HG02884 (cell line): ENCODE data around the gene MACF1.
A peak's percentile ranks its signal among the peaks of the same experiment; 100 is the strongest.

Experiments used
- ATAC-seq: cut with Tn5 transposase; IDR thresholded peaks from one replicate; pipeline ENCODE4 v1.9.1; 2021; ENCODE audit warnings: mild to moderate bottlenecking, moderate library complexity; ENCODE audit not compliant: unreplicated experiment

The MACF1 gene

DNA sequence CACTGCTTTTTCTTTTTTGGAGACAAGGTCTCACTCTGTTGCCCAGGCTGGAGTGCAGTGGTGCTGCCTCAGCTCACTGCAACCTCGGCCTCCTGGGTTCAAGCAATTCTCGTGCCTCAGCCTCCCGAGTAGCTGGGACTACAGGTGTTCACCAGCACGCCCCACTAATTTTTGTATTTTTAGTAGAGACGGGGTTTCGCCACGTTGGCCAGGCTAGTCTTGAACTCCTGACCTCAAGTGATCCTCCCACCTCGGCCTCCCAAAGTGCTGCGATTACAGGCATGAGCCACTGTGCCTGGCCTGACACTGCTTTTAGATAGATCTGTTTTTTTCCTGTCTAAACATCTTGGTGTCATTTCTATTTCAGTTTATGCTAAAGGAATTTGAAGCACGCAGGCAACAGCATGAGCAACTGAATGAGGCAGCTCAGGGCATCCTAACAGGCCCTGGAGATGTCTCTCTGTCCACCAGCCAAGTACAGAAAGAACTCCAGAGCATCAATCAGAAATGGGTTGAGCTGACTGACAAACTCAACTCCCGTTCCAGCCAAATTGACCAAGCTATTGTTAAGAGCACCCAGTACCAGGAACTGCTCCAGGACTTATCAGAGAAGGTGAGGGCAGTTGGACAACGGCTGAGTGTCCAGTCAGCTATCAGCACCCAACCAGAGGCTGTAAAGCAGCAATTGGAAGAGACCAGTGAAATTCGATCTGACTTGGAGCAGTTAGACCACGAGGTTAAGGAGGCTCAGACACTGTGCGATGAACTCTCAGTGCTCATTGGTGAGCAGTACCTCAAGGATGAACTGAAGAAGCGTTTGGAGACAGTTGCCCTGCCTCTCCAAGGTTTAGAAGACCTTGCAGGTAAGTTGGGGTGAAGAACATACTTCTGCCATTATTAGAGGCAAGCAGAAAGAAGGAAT, 180.8 kb downstream of the MACF1 start:
- ATAC-seq, result no peak

DNA sequence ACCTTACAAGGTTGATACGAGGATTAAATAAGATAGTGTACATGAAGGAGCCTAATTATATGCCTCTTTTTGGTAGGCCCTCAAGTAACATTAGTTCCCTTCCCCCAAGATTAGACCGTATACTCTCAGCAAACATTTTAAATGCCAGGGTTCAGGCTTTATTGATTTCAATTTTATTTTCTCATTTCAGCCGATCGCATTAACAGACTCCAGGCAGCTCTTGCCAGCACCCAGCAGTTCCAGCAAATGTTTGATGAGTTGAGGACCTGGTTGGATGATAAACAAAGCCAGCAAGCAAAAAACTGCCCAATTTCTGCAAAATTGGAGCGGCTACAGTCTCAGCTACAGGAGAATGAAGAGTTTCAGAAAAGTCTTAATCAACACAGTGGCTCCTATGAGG, 182.5 kb downstream of the MACF1 start:
- ATAC-seq, result no peak

DNA sequence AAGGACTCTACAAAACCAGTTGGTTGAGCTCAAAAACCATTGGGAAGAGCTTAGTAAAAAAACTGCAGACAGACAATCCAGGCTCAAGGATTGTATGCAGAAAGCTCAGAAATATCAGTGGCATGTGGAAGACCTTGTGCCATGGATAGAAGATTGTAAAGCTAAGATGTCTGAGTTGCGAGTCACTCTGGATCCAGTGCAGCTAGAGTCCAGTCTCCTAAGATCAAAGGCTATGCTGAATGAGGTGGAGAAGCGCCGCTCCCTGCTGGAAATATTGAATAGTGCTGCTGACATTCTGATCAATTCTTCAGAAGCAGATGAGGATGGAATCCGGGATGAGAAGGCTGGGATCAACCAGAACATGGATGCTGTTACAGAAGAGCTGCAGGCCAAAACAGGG, 183.0 kb downstream of the MACF1 start:
- no peak for ATAC-seq

DNA sequence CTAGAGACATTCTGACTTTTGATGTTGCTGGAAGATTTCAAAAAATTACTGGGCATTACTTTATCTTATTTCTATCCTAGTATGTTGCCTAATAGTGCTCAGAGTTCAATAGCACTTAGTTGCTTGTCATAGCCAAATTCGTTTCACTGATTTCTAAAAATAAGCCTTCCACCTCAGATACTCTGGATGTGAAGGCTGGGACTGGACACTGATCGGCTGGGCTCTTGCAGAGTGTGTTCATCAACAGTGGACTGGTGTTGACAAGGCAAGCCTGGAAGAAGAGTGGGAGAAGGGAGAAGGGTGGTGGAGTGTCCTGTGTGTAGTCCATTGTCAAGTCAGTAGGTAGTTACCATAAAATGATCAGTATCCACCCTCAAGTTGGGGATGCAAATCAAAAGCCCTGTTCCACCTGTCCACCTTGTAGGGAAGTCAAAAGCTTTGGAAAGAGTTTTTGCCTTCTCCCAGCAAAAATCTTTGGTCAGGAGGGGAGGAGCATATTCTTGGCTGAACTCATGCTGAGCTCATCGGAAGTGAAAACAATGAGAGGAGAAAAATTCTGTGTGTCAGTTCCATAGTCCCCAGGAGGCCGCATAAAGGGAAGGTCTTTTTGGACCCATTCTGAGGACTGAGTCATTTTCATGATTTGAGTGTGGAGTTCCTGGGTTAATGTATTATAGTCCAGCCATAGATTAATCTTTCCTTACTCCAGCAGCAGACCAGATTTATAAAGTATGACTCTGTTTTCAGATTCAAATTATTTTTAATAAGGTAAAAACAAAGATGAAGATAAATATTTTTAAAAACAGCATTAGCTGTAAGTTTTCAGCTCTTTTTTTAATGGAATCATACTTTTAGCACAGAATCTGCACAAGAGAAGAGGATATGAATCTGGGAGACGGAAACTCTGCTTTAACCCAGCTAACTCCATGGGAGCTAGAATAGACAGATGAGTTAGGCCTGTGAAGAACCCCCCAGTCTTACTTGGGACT, 187.5 kb downstream of the MACF1 start:
- ATAC-seq, result no peak

DNA sequence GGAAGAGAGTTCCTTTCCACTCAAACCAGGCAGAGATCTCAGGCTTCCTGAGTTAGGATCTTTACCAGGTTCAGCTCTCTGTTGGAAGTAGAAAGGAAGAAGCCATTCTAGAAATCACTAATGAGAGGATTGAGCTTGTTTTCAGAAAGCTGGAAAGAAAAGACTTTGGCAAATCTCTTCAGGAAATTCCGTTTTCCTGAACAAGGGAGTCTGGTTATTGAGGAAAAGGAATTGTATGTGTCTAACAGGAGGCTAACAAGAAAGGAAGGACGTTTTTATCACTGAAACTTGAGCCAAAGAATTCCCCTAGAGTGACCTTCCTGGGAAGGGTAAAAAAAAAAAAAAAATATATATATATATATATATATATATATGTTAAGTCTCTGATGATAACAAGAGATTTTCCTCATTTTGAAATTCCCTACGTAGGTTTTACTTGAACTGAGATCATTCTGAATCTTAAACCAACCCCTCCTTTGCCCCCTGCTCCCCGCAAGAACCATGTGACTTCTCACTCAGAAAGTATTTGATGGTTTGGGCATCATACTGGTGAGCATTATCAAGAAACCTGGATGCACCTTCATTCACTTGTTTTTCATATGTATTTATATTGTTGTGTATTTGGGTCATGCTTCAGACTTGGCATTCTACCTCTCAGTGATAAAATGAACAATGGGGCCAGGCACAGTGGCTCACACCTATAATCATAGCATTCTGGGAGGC, 188.5 kb downstream of the MACF1 start:
- no peak for ATAC-seq

DNA sequence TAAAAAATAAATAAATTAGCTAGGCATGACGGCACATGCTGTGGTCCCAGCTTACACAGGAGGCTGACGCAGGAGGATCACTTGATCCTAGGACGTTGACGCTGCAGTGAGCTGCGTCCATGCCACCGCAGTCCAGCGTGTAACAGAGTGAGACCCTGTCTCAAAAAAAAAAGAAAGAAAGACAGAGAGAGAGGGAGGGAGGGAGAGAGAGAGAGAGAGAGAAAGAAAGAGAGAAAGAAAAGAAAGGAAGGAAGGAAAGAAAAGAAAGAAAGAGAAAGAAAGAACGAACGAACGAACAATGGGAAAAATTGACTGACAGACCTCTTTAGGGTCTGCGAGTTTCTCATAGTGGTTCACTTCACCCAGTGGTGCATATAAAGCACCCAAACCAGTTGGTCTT, 189.2 kb downstream of the MACF1 start:
- ATAC-seq, result no peak

DNA sequence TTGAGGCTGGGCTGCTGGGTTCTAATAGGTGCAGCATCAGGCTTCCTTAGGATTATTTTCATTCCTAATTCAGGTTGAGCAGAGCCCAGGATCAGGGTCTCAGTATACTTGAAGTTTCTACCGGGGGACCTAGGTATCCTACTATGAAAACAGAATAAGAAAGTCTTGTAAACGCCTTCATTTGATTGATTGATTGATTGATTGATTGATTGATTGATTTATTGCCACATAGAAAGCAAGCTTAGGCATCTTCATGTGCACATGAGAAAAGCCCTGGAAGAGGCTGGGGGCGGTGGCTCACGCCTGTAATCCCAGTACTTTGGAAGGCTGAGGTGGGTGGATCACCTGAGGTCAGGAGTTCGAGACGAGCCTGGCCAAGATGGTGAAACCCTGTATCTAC, 189.6 kb downstream of the MACF1 start:
- no peak for ATAC-seq

DNA sequence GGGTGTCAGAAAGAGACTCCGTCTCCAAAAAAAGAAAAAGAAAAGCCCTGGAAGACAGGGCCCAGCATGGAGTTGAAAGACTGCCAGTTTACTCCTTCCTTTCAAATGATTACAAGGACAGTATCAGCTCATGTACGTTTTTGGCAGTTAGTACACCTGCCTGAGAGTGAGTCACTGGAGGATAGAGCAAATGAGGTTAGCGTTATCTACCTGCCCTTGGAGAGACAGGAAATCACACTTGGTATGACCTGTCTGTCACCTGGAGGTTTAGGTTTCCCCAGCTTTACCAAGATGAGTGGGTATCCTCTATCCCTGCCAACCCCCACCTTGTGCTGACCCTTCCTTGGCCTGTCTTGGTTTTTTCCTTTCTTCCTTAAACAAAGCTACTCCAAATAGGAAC, 190.1 kb downstream of the MACF1 start:
- no peak for ATAC-seq

DNA sequence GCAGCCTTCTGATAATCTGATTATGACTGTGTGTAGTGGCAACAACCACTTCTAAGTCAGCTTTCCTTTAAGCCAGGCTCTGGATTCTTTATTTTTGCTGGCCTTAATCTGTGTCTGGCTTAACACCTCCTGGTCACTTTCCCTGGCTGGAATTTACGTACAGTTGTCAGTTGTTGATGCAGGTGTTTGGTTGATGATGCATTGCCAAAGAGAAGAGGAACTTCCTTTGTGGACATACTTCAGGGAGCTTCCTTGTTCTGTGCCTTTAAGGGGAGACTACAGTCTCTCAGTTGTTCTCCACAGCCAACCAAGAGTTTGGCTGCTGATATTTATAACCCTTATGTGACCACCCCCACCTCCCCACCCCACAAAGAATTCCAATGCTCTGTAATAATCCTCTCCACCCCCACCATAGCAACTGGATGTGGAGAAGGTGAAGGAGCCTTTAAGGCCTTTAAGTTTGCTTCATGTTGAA, 190.9 kb downstream of the MACF1 start:
- ATAC-seq, result no peak

DNA sequence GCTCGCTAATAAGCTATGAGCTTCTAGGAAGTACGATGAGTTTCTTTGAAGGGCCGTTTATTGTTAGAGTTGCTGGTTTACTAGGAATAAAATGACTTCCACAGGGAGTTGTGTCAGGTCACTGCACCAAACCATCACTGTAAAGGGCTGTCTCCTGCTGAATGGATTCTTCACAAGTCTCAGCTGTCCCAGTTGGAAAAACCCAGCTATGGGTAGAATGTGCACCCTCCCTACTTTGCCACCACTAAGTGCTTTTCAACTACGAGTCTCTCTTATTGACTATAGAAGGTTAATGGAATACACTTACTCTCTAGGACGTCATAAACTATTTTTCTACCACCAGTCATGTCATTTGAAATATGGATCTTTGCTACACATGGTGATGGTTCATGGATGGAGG, 192.2 kb downstream of the MACF1 start:
- ATAC-seq, result no peak

DNA sequence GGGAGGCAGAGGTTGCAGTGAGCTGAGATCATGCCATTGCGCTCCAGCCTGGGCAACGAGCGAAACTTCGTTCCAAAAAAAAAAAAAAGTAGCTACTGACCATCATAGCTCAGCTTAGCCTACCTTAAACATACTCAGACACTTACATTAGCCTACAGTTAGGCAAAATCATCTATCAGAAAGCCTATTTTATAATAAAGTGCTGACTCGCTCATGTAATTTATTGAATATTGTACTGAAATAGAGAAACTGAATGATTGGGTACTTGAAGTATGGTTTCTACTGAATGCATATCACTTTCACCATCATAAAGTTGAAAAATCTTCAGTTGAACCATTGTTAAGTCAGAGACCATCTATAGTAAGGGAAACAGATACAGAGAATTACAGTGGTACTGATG, 193.0 kb downstream of the MACF1 start:
- ATAC-seq, result no peak

DNA sequence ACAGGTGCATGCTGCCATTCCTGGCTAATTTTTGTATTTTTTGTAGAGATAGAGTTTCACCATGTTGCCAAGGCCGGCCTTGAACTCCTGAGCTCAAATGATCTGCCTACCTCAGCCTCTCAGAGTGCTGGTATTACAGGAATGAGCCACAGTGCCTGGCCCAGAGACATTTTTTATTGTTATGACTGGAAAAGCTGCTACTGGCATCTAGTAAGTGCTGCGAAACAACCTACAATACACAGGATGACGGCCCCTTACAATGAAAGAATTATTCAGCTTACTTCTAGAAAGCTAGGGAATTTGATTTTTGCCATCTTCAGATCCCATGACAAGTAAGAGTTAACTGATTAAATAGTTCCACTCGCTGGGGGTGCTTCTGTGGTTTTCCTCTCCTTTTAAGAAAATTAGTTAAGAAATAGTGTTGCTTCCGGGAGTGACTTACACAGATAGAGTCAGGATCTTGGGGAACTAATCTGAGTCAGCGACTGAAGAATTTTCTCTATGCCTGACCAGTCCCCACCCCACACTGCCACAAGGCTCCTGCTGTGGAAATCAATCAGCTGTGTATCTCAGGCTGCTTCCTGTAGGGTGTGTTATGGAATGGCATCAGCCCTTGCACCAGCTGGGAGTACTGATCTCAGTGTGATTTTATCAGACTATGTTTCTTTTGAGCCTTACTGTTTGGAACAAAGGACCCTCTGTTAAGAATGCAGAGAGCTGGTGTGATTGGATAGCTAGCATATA, 194.0 kb downstream of the MACF1 start:
- no peak for ATAC-seq

DNA sequence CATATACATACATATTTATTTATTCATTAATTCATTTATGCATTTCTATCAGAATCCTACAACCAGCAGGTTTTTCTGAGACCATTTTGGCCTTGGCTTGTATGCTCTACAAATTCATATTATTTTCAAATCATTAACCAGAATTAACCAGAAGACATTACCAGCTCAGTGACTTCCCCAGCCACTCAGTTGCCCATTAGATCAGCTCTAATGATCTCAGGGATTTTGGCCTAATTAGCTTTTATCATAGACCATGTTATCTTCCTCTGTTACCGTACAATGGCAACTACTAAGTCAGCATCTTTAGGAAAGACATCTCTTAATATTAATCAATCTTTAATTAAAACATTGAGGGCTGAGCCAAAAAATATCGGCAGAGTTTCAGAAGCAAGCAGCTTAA, 196.6 kb downstream of the MACF1 start:
- no peak for ATAC-seq

DNA sequence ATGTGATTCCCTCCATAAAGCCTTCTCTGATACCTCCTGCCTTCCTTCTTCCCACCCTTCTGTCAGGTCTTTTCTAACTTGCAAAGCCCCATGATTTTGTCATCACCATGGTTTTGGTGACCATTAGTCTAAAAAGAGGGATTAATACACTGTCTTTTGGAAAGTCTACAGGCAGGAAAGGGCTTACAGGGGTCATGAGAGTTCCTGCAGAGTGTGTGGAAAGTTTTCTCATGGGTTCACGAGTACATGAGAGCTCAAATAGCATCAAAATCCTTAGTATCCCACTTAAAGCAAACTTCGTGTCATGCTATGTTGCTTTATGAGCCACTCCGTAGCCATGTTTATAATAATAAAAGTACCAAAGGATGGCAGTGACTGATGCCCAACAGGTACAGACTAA, 200.4 kb downstream of the MACF1 start:
- ATAC-seq, result no peak

DNA sequence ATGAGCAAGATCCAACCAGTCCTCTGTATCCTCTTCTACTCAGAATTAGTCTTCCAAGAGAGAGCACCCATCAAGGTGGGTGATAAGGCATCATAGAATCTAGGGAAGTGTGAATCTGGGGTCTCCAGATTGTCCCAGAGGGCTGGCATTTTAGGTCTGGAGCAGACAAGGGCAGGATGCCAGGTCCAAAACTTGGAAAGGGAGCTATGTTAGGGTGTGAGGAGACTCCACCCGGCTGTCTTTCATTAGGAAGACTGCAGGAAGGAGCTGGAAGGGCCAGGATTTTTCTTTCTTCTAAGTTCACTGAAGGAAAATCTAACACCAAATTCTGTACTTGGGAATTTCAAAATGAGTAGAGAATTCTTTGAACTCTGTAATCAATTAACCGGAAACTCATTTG, 200.9 kb downstream of the MACF1 start:
- no peak for ATAC-seq

DNA sequence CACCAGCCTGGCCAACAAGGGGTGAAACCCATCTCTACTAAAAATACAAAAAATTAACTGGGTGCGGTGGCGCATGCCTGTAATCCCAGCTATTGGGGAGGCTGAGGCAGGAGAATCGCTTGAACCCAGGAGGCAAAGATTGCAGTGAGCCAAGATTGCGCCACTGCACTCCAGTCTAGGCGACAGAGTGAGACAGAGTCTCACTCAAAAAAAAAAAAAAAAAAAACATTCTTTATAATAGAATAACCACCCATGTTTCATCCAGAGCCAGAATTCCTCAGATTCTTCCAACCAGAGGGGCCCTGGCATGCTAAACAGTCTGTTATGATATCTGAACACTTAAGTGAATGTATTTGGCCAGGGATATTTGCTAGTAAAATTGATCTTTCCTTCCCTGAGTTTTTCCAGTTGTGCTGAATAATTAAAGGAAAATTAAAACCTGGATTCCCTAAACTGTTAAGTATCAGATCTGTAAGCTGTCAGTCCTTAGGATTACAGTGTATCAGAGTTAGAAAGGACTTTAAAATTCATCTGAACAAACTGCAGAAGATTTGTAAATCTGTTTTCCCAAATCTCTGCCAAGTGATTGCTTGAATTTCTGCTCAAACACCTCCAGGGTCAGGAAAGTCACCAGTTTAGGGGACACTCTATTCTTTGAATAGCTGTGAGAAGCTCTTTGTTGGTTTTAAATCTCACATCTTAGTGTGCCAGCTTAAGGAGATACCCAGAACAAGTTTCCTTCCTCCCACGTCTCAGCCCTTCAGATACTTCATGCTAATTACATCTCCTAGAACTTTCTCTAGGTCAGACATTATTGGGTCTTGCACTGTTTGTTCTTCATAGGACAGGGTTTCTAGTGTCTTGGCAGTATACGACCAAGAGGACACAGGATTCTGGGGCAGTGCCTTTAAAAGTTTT, 202.3 kb downstream of the MACF1 start:
- no peak for ATAC-seq

DNA sequence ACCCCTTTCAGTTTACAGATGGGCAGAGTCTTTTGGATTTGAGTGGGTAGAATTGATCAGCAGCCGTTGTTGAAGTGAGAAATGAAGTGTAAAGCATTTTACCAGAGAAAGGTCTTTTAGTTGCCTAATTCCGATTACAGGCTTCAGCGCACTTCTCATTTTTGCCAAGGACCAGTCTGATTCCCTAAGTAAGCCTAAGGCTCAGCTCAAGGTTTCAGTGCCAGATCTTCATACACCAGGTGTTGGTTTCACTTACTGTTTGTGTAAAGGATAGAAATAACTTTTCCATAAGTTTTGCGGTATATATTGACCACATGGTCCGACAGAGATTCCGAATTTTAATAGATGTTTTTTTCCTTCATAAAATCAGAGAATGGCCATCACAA, 203.0 kb downstream of the MACF1 start:
- ATAC-seq, result no peak

DNA sequence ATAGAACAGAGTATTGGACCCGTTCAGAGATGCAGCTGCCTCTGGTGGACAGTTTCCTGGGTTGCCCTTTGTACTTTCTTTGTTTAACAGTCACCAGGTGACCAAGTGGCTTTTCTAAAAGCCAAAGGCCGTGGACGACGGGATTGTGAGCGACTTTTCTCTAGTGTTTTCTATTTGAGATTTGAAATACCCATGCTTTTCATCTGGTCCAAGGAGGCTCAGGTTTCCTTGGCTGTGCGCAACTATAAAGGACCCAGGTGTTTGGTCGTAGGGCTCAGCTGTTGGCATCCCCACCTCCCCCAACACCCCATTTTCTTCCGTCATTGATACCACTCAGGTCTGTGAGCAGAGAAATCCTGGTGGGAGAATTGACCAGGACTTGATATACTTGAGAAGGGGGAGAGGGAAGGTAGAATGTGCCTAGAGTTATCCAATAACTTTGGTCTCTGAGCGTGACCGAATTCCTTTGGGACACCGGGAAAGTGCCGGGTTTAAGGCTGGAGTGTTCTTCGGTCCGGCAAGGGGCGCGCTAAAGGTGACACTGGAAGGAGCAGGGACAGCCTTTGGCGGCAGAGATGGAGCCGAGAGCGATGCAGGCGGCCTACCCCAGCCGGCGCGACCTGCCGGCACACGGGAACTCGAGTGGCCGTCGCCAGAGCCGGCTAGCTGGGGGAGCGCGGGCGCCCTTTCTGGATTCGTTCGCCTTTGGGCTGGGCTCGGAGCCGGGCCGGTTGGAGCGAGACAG, 203.6 kb downstream of the MACF1 start:
- ATAC-seq, result no peak

DNA sequence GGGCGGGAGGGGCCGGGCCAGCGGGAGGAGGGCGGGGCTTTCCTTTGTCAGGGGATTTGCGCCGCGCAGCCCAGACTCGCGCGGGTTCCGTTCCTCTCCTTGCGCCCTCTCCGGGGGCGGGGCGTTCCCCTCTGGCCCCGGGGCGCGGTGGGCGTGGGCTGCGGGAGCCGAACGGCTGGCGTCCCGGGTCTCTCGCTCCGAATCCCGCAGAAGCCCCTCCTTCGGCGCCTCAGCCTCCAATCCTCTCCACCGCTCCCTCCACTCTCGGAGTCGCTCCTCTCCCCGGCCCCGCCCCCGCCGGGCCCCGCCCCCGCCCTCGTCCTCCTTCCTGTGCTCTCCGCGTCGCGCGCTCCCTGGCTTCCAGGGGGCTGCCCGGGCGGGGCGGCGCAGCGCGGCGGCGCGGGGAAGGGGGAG, 204.2 kb downstream of the MACF1 start:
- ATAC-seq, result peak; percentile 64
